ENCODE measurements around the gene EXOC6. TPM values are rescaled to one million over a fixed set of nuclear protein-coding genes. Genes with fewer than 3 reads are reported as not detected.
"Not testable (repeated sequence)": the region's sequence is repeated elsewhere in the genome, so short reads cannot be mapped to it uniquely, and the experiment has no call there.

The EXOC6 gene
- polyA plus RNA-seq, 1 donor from 2014 or later = 26.3 TPM

DNA sequence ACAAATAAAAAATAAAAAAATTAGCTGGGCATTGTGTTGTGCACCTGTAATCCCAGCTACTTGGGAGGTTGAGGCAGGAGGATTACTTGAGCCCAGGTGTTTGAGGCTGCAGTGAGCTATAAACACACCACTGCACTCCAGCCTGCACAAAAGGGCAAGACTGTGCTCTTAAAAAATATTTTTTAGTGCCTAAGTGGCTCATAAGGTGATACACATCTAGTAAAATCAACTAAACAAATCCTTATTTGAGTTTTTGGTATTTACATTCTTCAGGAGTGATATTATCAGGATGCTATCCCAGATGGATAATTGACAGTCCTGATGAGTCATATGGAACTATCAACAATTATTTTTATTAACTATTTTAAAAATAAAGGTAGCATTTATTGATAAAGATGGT is 93.9 kb downstream of the EXOC6 start:
- Histone ChIP-seq H3K4me2 (ENCODE audit: low read length) (no peak overlapping the region), H3K9me2 (ENCODE audit: insufficient read depth, low read length) (no peaks in the 10 kb centered on the region), H3F3A (ENCODE audit: insufficient read depth, low read length, poor library complexity, severe bottlenecking) (no peaks in the 10 kb centered on the region), H3K36me3 (ENCODE audit: insufficient read depth, low read length) (no peaks in the 10 kb centered on the region), H3K9ac (ENCODE audit: low read length) (no peak overlapping the region), H3K79me2 (replicated peaks; ENCODE audit: insufficient read depth, low read length) (no peaks in the 10 kb centered on the region), H3K27me3 (ENCODE audit: insufficient read depth, low read depth, low read length) (no peaks in the 10 kb centered on the region), H3K27ac (ENCODE audit: low read length) (no peak overlapping the region), H3K4me3 (ENCODE audit: low read length) (no peak overlapping the region), H3K9me3 (ENCODE audit: low read length) (no peaks in the 10 kb centered on the region), H2AFZ (ENCODE audit: low read depth, low read length) (no peak overlapping the region), H4K20me1 (ENCODE audit: insufficient read depth) (no peaks in the 10 kb centered on the region)
- TF ChIP-seq POLR2AphosphoS5 (IDR thresholded peaks at IDR 0.05) (no peak), SMC3 (conservative IDR thresholded peaks at IDR 0.05; ENCODE audit: poor library complexity) (no peak), RAD21 (conservative IDR thresholded peaks at IDR 0.05) (no peak), EP300 (conservative IDR thresholded peaks at IDR 0.05; ENCODE audit: poor library complexity, severe bottlenecking) (no peak), EZH2 (IDR thresholded peaks at IDR 0.05; ENCODE audit: borderline replicate concordance, insufficient read depth, low read length, poor library complexity, severe bottlenecking) (no peak), MXI1 (conservative IDR thresholded peaks at IDR 0.05; ENCODE audit: poor library complexity, severe bottlenecking) (no peak), TAF1 (IDR thresholded peaks at IDR 0.05; ENCODE audit: low read depth) (no peak)
- TF ChIP-seq, protein P1, sequence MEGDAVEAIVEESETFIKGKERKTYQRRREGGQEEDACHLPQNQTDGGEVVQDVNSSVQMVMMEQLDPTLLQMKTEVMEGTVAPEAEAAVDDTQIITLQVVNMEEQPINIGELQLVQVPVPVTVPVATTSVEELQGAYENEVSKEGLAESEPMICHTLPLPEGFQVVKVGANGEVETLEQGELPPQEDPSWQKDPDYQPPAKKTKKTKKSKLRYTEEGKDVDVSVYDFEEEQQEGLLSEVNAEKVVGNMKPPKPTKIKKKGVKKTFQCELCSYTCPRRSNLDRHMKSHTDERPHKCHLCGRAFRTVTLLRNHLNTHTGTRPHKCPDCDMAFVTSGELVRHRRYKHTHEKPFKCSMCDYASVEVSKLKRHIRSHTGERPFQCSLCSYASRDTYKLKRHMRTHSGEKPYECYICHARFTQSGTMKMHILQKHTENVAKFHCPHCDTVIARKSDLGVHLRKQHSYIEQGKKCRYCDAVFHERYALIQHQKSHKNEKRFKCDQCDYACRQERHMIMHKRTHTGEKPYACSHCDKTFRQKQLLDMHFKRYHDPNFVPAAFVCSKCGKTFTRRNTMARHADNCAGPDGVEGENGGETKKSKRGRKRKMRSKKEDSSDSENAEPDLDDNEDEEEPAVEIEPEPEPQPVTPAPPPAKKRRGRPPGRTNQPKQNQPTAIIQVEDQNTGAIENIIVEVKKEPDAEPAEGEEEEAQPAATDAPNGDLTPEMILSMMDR (IDR thresholded peaks at IDR 0.05; ENCODE audit: poor library complexity, severe bottlenecking) = no peak
- TF ChIP-seq, protein P2, sequence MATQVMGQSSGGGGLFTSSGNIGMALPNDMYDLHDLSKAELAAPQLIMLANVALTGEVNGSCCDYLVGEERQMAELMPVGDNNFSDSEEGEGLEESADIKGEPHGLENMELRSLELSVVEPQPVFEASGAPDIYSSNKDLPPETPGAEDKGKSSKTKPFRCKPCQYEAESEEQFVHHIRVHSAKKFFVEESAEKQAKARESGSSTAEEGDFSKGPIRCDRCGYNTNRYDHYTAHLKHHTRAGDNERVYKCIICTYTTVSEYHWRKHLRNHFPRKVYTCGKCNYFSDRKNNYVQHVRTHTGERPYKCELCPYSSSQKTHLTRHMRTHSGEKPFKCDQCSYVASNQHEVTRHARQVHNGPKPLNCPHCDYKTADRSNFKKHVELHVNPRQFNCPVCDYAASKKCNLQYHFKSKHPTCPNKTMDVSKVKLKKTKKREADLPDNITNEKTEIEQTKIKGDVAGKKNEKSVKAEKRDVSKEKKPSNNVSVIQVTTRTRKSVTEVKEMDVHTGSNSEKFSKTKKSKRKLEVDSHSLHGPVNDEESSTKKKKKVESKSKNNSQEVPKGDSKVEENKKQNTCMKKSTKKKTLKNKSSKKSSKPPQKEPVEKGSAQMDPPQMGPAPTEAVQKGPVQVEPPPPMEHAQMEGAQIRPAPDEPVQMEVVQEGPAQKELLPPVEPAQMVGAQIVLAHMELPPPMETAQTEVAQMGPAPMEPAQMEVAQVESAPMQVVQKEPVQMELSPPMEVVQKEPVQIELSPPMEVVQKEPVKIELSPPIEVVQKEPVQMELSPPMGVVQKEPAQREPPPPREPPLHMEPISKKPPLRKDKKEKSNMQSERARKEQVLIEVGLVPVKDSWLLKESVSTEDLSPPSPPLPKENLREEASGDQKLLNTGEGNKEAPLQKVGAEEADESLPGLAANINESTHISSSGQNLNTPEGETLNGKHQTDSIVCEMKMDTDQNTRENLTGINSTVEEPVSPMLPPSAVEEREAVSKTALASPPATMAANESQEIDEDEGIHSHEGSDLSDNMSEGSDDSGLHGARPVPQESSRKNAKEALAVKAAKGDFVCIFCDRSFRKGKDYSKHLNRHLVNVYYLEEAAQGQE (IDR thresholded peaks at IDR 0.05; ENCODE audit: borderline replicate concordance) = no peak

DNA sequence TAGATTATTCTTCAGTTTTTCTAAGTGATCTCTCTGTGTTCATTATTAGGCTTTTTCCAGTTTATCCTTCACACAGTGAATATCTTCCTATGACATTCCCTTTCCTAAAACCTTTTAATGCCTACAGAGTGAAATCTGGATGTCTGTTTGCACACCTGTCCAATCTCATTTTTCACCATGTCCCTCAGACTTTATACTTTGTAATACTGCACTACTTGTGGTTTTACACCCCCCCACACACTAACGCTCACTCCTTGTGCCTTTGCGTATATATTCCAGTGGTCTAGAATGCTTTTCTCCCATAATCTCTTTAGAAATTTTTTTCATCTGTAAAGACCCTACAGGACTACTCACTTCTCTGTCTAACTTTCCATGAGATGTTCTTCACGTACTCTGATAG is 98.2 kb downstream of the EXOC6 start:
- Histone ChIP-seq H3K4me3 (ENCODE audit: low read length) (no peak overlapping the region), H3K27me3 (ENCODE audit: insufficient read depth, low read depth, low read length) (no peaks in the 10 kb centered on the region), H3K9me3 (ENCODE audit: low read length) (no peaks in the 10 kb centered on the region), H2AFZ (ENCODE audit: low read depth, low read length) (no peak overlapping the region), H3F3A (ENCODE audit: insufficient read depth, low read length, poor library complexity, severe bottlenecking) (no peaks in the 10 kb centered on the region), H3K4me2 (ENCODE audit: low read length) (no peak overlapping the region), H3K27ac (ENCODE audit: low read length) (no peak overlapping the region), H4K20me1 (ENCODE audit: insufficient read depth) (no peaks in the 10 kb centered on the region), H3K36me3 (ENCODE audit: insufficient read depth, low read length) (no peaks in the 10 kb centered on the region), H3K9ac (ENCODE audit: low read length) (no peak overlapping the region), H3K9me2 (ENCODE audit: insufficient read depth, low read length) (no peaks in the 10 kb centered on the region), H3K79me2 (replicated peaks; ENCODE audit: insufficient read depth, low read length) (no peaks in the 10 kb centered on the region)
- TF ChIP-seq POLR2AphosphoS5 (IDR thresholded peaks at IDR 0.05) = no peak
- TF ChIP-seq, protein P1 (IDR thresholded peaks at IDR 0.05; ENCODE audit: poor library complexity, severe bottlenecking) = no peak

DNA sequence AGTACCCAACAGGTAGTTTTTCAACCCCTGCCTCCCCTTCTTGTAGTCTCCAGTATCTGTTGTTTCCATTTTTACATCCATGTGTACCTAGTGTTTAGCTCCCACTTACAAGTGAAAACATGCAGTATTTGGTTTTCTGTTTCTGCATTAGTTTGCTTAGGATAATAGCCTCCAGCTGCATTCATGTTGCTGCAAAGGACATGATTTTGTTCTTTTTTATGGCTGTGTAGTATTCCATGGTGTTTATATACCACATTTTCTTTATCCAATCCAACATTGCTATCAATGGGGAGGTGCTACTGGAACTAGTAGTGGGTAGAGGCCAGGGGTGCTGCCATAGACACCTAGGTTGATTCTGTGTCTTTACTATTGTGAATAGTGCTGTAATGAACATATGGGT is 104.3 kb downstream of the EXOC6 start:
- H2AFZ ChIP-seq (ENCODE audit: low read depth, low read length); H3K27ac ChIP-seq (ENCODE audit: low read length); H3K79me2 ChIP-seq (replicated peaks; ENCODE audit: insufficient read depth, low read length); H3K4me2 ChIP-seq (ENCODE audit: low read length); H3K9me3 ChIP-seq (ENCODE audit: low read length); H3K36me3 ChIP-seq (ENCODE audit: insufficient read depth, low read length); H3F3A ChIP-seq (ENCODE audit: insufficient read depth, low read length, poor library complexity, severe bottlenecking); H3K4me3 ChIP-seq (ENCODE audit: low read length); H3K9me2 ChIP-seq (ENCODE audit: insufficient read depth, low read length); H3K9ac ChIP-seq (ENCODE audit: low read length); H4K20me1 ChIP-seq (ENCODE audit: insufficient read depth); H3K27me3 ChIP-seq (ENCODE audit: insufficient read depth, low read depth, low read length): not testable (repeated sequence)

Measured in neural cell (in vitro differentiated cells).